Stimulated activated CD8-positive, alpha-beta memory T cell treated with anti-CD3 and anti-CD28 coated beads, Interleukin-15, amount 100 ng/mL, for 4 hours (primary cell): Measurements from ENCODE around the gene POU2AF2.

Experiments
- DNase-seq, 2 donors: peaks; one replicate each; pipeline ENCODE4 v3.0.0-alpha.2; 2020; ENCODE audit warnings: low read depth in 2 of 2

The POU2AF2 gene

GRCh38 chr11:111330234-111330893 is 84.8 kb downstream of the POU2AF2 start:
- DNase-seq: no peak

DNA sequence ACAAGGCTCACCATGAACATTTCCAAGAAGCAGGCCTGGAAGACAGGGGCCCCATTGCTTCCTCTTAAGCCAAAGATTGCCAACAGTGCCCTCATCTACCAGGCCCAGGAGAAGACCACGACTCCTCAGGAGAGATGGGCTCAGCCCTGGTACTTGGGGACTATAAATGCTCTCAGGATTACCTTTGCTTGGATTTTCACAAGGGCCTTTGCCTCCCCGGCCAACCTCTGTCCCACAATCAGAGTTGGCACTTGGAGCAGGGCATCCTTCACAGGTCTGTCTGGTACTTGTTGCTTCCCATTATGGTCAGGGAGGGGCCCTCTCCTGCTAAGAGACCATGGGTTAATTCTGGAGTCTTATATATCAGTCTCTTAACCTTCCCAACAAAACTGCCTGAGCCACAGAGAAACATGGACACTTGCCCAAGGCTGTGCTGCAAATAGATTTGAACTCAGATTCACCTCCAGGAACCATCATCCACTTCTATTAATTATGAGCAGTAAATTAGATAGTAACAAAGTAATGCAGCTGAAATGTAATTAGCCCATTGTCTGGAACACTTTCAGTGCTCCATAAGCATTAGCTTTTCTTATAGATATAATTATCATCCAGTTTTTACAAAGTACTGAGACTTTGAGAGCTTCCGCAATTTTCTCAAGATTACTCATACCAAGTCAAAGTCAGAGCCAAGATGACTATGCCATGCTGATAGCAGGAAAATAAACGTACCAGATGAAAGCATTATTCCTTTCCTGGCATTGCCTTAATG is 86.4 kb downstream of the POU2AF2 start:
- no peak for DNase-seq

GRCh38 chr11:111334532-111335502 is 89.3 kb downstream of the POU2AF2 start:
- no peak for DNase-seq

- DNase-seq: no peak
These were observed 90.0 kb downstream of the POU2AF2 start for GRCh38 chr11:111335549-111335948.
